Subcutaneous abdominal adipose tissue (tissue), 5 donors: Measurements from ENCODE around the gene STXBP5.

ENCODE experiments used
- H3K27ac ChIP-seq: one replicate; pipeline ENCODE4 v1.7.0; 2013; ENCODE audit warnings: low read depth, mild to moderate bottlenecking, inconsistent platforms, low read length, moderate library complexity
- H3K27me3 ChIP-seq, 5 donors: one replicate each; pipeline ENCODE4 v1.7.0; 2013; ENCODE audit warnings: low read length in 5 of 5, inconsistent platforms in 1 of 5; ENCODE audit not compliant: control insufficient read depth in 5 of 5, insufficient read depth in 4 of 5
- H3K36me3 ChIP-seq, 5 donors: one replicate each; pipeline ENCODE4 v1.7.0; 2013; ENCODE audit warnings: low read length in 5 of 5; ENCODE audit not compliant: control insufficient read depth in 5 of 5, insufficient read depth in 5 of 5
- H3K4me1 ChIP-seq, 5 donors: one replicate each; pipeline ENCODE4 v1.7.0; 2013; ENCODE audit warnings: low read length in 5 of 5, mild to moderate bottlenecking in 3 of 5, moderate library complexity in 1 of 5; ENCODE audit not compliant: control insufficient read depth in 5 of 5, insufficient read depth in 5 of 5
- H3K4me3 ChIP-seq, 5 donors: one replicate each; pipeline ENCODE4 v1.7.0; 2013; ENCODE audit warnings: low read length in 5 of 5, low read depth in 1 of 5
- H3K9ac ChIP-seq, 5 donors: one replicate each; pipeline ENCODE4 v1.7.0; 2013; ENCODE audit warnings: low read length in 5 of 5, mild to moderate bottlenecking in 4 of 5, moderate library complexity in 3 of 5
- H3K9me3 ChIP-seq, 5 donors: one replicate each; pipeline ENCODE4 v1.7.0; 2013; ENCODE audit warnings: low read length in 5 of 5; ENCODE audit not compliant: control insufficient read depth in 5 of 5
- donor health status: healthy.
- donor health status: healthy.
- donor health status: healthy.
- donor health status: healthy.
- donor health status: healthy.

STXBP5 gene

GRCh38 chr6:147401779-147402178 is 197.6 kb downstream of the STXBP5 start:
- Histone ChIP-seq H3K4me1 (no peaks in the 10 kb centered on the region), H3K9ac (no peak overlapping the region), H3K4me3 (no peak overlapping the region), H3K9me3 (peaks cover 0 to 6% (median 0%) of the 10 kb centered on the region in 5 donors), H3K27ac (no peak overlapping the region), H3K36me3 (no peaks in the 10 kb centered on the region), H3K27me3 (peaks cover 0 to 2% (median 0%) of the 10 kb centered on the region in 5 donors)

GRCh38 chr6:147406783-147407182 is 202.6 kb downstream of the STXBP5 start:
- no peaks in the 10 kb centered on the region for H3K4me1 ChIP-seq
- H3K4me3 ChIP-seq: no peak overlapping the region
- no peaks in the 10 kb centered on the region for H3K36me3 ChIP-seq

GRCh38 chr6:147407571-147407970 is 203.4 kb downstream of the STXBP5 start:
- Histone ChIP-seq H3K36me3 (no peaks in the 10 kb centered on the region), H3K4me3 (no peak overlapping the region), H3K27me3 (no peaks in the 10 kb centered on the region), H3K4me1 (no peaks in the 10 kb centered on the region), H3K9me3 (no peaks in the 10 kb centered on the region), H3K9ac (no peak overlapping the region), H3K27ac (no peak overlapping the region)

More at GRCh38 chr6:147406783-147407182, 202.6 kb downstream of the STXBP5 start:
- no peak overlapping the region for H3K9ac ChIP-seq
- H3K27me3 ChIP-seq: no peaks in the 10 kb centered on the region
- H3K27ac ChIP-seq: no peak overlapping the region
- H3K9me3 ChIP-seq: no peaks in the 10 kb centered on the region

- Histone ChIP-seq H3K36me3 (no peaks in the 10 kb centered on the region), H3K4me3 (no peak overlapping the region), H3K9me3 (no peaks in the 10 kb centered on the region), H3K27me3 (no peaks in the 10 kb centered on the region), H3K4me1 (no peaks in the 10 kb centered on the region), H3K27ac (no peak overlapping the region), H3K9ac (no peak overlapping the region)
These were observed 212.4 kb downstream of the STXBP5 start for GRCh38 chr6:147416622-147417021.

GRCh38 chr6:147417954-147418353 is 213.7 kb downstream of the STXBP5 start:
- Histone ChIP-seq H3K27me3 (no peaks in the 10 kb centered on the region), H3K9me3 (no peaks in the 10 kb centered on the region), H3K4me1 (no peaks in the 10 kb centered on the region), H3K4me3 (no peak overlapping the region), H3K9ac (no peak overlapping the region), H3K36me3 (no peaks in the 10 kb centered on the region), H3K27ac (no peak overlapping the region)

DNA sequence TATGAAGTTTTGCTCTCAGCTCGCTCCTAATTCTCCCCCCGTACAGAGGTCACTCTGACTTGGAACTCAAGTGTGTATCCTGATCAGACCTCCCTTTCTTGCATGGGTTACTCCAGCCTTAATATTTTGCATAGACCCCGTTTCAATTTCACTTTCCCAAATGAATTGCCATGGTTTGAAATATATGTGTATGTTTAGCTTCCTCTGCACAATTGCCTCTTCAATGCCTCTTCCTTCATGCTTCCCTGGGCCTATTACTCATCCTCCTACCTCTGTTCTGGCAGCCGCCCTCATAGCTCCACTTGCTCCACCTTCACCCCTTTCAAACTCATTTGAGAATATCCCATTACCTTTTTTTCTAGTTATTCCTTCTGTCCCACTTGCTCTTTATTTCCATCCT is 214.3 kb downstream of the STXBP5 start:
- Histone ChIP-seq H3K4me3 (no peak overlapping the region), H3K9me3 (no peaks in the 10 kb centered on the region), H3K27me3 (no peaks in the 10 kb centered on the region), H3K27ac (no peak overlapping the region), H3K9ac (no peak overlapping the region), H3K4me1 (no peaks in the 10 kb centered on the region), H3K36me3 (no peaks in the 10 kb centered on the region)

- H3K4me3 ChIP-seq: no peak overlapping the region
- no peaks in the 10 kb centered on the region for H3K4me1 ChIP-seq
- H3K9me3 ChIP-seq: no peaks in the 10 kb centered on the region
- H3K9ac ChIP-seq: no peak overlapping the region
- no peaks in the 10 kb centered on the region for H3K27me3 ChIP-seq
- H3K27ac ChIP-seq: no peak overlapping the region
- H3K36me3 ChIP-seq: no peaks in the 10 kb centered on the region
These were observed 217.7 kb downstream of the STXBP5 start for GRCh38 chr6:147421903-147422302.

DNA sequence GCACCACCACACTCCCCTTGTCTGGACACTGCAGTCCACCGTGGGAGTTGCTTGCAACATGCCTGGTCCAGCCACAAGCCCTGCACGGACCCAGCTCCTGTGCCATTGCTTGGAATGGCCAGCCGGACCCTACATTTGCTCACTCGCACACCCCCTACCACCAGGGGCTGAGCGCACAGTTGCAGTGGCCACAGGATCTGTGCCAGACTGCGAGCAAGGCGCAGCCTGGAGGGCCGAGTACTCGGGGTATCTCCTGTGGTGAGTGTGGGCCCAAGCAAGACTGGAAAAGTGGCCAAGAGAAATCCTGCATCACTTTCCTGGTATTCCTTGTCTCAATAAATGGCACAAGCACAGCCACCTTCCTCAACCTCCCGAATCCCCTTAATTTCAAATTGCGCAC is 218.9 kb downstream of the STXBP5 start:
- no peaks in the 10 kb centered on the region for H3K27me3 ChIP-seq
- no peaks in the 10 kb centered on the region for H3K9me3 ChIP-seq
- H3K36me3 ChIP-seq: no peaks in the 10 kb centered on the region
- H3K4me3 ChIP-seq: no peak overlapping the region
- no peak overlapping the region for H3K27ac ChIP-seq
- no peak overlapping the region for H3K9ac ChIP-seq
- no peaks in the 10 kb centered on the region for H3K4me1 ChIP-seq

DNA sequence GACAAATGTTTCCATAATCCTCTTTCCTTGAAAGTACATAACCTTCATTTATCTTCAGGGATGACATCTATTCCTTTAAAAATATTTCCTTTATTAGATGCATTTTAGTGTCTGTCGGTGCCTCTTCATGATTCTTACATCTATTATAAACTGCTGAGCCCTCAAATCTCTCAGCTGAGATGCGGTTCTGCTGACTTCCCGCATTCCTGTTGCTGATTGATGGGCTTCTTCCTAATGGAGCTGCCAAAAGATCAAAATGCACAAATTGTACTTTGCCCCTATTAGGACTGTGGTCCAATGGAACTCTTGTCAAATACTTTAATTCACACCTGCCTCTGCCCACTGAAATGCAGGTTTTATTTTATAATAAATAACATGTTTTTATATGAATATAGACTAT is 225.6 kb downstream of the STXBP5 start:
- no peaks in the 10 kb centered on the region for H3K36me3 ChIP-seq
- H3K27ac ChIP-seq: no peak overlapping the region
- H3K27me3 ChIP-seq: no peaks in the 10 kb centered on the region
- no peaks in the 10 kb centered on the region for H3K9me3 ChIP-seq
- H3K4me3 ChIP-seq: no peak overlapping the region
- no peaks in the 10 kb centered on the region for H3K4me1 ChIP-seq
- no peak overlapping the region for H3K9ac ChIP-seq

- no peak overlapping the region for H3K27ac ChIP-seq
- no peaks in the 10 kb centered on the region for H3K27me3 ChIP-seq
- no peak overlapping the region for H3K9ac ChIP-seq
- H3K4me3 ChIP-seq: no peak overlapping the region
- H3K4me1 ChIP-seq: no peaks in the 10 kb centered on the region
- H3K9me3 ChIP-seq: no peaks in the 10 kb centered on the region
- no peaks in the 10 kb centered on the region for H3K36me3 ChIP-seq
These were observed 226.6 kb downstream of the STXBP5 start for GRCh38 chr6:147430811-147431210.

DNA sequence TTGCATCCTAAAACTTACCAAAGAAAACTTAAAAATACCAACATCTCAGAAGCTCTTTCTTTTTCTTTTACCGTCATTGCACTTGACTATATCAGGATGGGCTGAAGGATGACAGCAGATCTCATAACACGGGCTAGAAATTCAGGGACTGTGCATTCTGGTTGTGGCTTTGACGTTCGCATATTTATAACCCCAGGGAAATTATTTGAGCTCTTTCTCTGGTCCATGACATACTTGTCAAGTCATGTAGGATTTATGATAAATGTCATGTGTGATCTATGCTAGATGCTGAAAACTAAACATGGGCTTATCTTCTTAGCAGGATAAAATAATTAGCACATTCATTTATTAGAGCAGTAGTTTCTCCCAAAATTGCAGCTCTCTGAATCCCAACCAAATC is 229.9 kb downstream of the STXBP5 start:
- no peaks in the 10 kb centered on the region for H3K36me3 ChIP-seq
- H3K27ac ChIP-seq: no peak overlapping the region
- no peak overlapping the region for H3K4me3 ChIP-seq

More for the DNA sequence above, 229.9 kb downstream of the STXBP5 start:
- H3K4me1 ChIP-seq: no peaks in the 10 kb centered on the region
- H3K27me3 ChIP-seq: no peaks in the 10 kb centered on the region
- no peak overlapping the region for H3K9ac ChIP-seq
- no peaks in the 10 kb centered on the region for H3K9me3 ChIP-seq
